ENCODE results near the gene ZMYND12.
"Not testable (repeated sequence)": the region's sequence is repeated elsewhere in the genome, so short reads cannot be mapped to it uniquely, and the experiment has no call there.

ZMYND12 gene

GRCh38 chr1:42456010-42456753 lies at the start of gene ZMYND12, which contains the start of gene PPCS:
Gene ZMYND12 (minus strand): TSS chr1:42456022. CDS start chr1:42455997, 25 bp downstream.
Gene PPCS (plus strand): TSS chr1:42456543. CDS start chr1:42456566, 23 bp downstream.
- DNase-seq (ENCODE audit: low read depth in 2 of 2), result peak; percentile 89 to 92

- DNase-seq (ENCODE audit: low read depth in 2 of 2), result no peak
Observed at GRCh38 chr1:42504535-42505128, 48.8 kb upstream of the ZMYND12 start.

GRCh38 chr1:42502031-42502430 lies 46.2 kb upstream of the ZMYND12 start:
- not testable (repeated sequence) for DNase-seq (ENCODE audit: low read depth in 2 of 2)

- DNase-seq (ENCODE audit: low read depth in 2 of 2), result no peak
Observed at GRCh38 chr1:42490237-42490636, 34.4 kb upstream of the ZMYND12 start.

GRCh38 chr1:42484382-42484781 lies 28.6 kb upstream of the ZMYND12 start:
- no peak for DNase-seq (ENCODE audit: low read depth in 2 of 2)

- DNase-seq (ENCODE audit: low read depth in 2 of 2), result no peak
Observed at GRCh38 chr1:42482635-42483153, 26.9 kb upstream of the ZMYND12 start.

- DNase-seq (ENCODE audit: low read depth in 2 of 2), result no peak
Observed at GRCh38 chr1:42480921-42481320, 25.1 kb upstream of the ZMYND12 start.

GRCh38 chr1:42479621-42480020 lies 23.8 kb upstream of the ZMYND12 start:
- DNase-seq (ENCODE audit: low read depth in 2 of 2), result no peak

- DNase-seq (ENCODE audit: low read depth in 2 of 2), result no peak
Observed at GRCh38 chr1:42477775-42478174, 22.0 kb upstream of the ZMYND12 start.

GRCh38 chr1:42477354-42477753 lies 21.5 kb upstream of the ZMYND12 start:
- DNase-seq (ENCODE audit: low read depth in 2 of 2), result not testable (repeated sequence)

- DNase-seq (ENCODE audit: low read depth in 2 of 2), result no peak
Observed at GRCh38 chr1:42476605-42477004, 20.8 kb upstream of the ZMYND12 start.

- no peak for DNase-seq (ENCODE audit: low read depth in 2 of 2)
Observed at GRCh38 chr1:42469727-42470126, 13.9 kb upstream of the ZMYND12 start.

- DNase-seq (ENCODE audit: low read depth in 2 of 2), result no peak
Observed at GRCh38 chr1:42466030-42466429, 10.2 kb upstream of the ZMYND12 start.

GRCh38 chr1:42463921-42464320 lies 8.1 kb upstream of the ZMYND12 start:
- DNase-seq (ENCODE audit: low read depth in 2 of 2), result no peak

- peak; percentile 93 to 94 for DNase-seq (ENCODE audit: low read depth in 2 of 2)
Observed at GRCh38 chr1:42462828-42463763, 7.3 kb upstream of the ZMYND12 start, which contains the start of gene CCDC30. Gene CCDC30 (plus strand): TSS chr1:42463286. CDS start chr1:42480552, 17,266 bp downstream.

- DNase-seq (ENCODE audit: low read depth in 2 of 2), result no peak
Observed at GRCh38 chr1:42461196-42461595, 5.4 kb upstream of the ZMYND12 start.

GRCh38 chr1:42456754-42457089 lies 900 bp upstream of the ZMYND12 start:
- DNase-seq (ENCODE audit: low read depth in 2 of 2), result peak; percentile 38 to 41

- DNase-seq (ENCODE audit: low read depth in 2 of 2), result no peak
Observed at GRCh38 chr1:42454403-42454802, 1.4 kb downstream of the ZMYND12 start.

GRCh38 chr1:42453386-42453785 lies 2.4 kb downstream of the ZMYND12 start:
- no peak for DNase-seq (ENCODE audit: low read depth in 2 of 2)

- no peak for DNase-seq (ENCODE audit: low read depth in 2 of 2)
Observed at GRCh38 chr1:42450061-42450460, 5.8 kb downstream of the ZMYND12 start.

- DNase-seq (ENCODE audit: low read depth in 2 of 2), result no peak
Observed at GRCh38 chr1:42449256-42449655, 6.6 kb downstream of the ZMYND12 start.

GRCh38 chr1:42442662-42443061 lies 13.2 kb downstream of the ZMYND12 start:
- no peak for DNase-seq (ENCODE audit: low read depth in 2 of 2)

All from stimulated activated CD4-positive, alpha-beta T cell treated with anti-CD3 and anti-CD28 coated beads, Interleukin-15, amount 100 ng/mL, for 48 hours (primary cell).